ENCODE results near the gene CBX2.

Gene CBX2

GRCh38 chr17:79742951-79743476, 34.9 kb upstream of the CBX2 start:
- no peak for TF ChIP-seq CTCF (conservative IDR thresholded peaks at IDR 0.05; ENCODE audit: low read depth, low read length)
- no peak overlapping the region for H3K4me3 ChIP-seq (ENCODE audit: low read length)
- no peak for DNase-seq (ENCODE audit: low read depth)

GRCh38 chr17:79743614-79744013, 34.3 kb upstream of the CBX2 start:
- no peak for DNase-seq (ENCODE audit: low read depth)
- H3K4me3 ChIP-seq (ENCODE audit: low read length): no peak overlapping the region
- no peak for TF ChIP-seq CTCF (conservative IDR thresholded peaks at IDR 0.05; ENCODE audit: low read depth, low read length)

- no peak overlapping the region for H3K4me3 ChIP-seq (ENCODE audit: low read length)
- no peak for TF ChIP-seq CTCF (conservative IDR thresholded peaks at IDR 0.05; ENCODE audit: low read depth, low read length)
- DNase-seq (ENCODE audit: low read depth): no peak
Observed at GRCh38 chr17:79745641-79746105, 32.3 kb upstream of the CBX2 start.

DNA sequence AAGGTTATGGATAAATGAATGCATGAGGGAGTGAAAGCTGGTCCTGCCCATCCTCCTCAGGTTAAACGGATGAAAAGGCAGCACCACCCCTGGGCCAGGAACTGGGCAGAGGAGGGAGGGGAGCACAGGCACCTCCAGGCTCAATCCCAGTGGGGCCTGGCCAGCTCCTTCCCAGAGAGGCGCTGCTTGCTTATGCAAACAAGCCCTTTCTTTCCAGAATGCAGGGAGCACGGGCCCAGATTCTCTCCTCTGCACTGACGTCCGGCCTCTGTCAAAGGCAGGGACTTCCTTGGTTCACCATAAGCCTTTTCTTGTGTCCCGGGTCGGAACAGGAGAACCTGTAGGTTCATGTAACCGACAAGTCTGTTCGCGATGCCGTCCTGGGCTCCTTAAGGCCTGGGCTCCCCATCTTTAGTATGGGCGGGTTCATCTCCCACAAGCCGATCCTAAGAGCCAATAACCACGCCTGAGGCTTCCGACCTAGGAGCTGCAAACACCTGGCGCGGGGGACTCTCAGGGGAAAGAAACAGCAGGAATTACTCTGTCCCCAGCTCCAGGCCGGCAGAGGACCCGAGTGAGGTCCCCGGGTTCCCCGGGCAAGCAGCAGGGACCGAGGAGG, 30.9 kb upstream of the CBX2 start:
- no peak overlapping the region for H3K4me3 ChIP-seq (ENCODE audit: low read length)
- DNase-seq (ENCODE audit: low read depth): no peak
- TF ChIP-seq CTCF (conservative IDR thresholded peaks at IDR 0.05; ENCODE audit: low read depth, low read length): no peak

DNA sequence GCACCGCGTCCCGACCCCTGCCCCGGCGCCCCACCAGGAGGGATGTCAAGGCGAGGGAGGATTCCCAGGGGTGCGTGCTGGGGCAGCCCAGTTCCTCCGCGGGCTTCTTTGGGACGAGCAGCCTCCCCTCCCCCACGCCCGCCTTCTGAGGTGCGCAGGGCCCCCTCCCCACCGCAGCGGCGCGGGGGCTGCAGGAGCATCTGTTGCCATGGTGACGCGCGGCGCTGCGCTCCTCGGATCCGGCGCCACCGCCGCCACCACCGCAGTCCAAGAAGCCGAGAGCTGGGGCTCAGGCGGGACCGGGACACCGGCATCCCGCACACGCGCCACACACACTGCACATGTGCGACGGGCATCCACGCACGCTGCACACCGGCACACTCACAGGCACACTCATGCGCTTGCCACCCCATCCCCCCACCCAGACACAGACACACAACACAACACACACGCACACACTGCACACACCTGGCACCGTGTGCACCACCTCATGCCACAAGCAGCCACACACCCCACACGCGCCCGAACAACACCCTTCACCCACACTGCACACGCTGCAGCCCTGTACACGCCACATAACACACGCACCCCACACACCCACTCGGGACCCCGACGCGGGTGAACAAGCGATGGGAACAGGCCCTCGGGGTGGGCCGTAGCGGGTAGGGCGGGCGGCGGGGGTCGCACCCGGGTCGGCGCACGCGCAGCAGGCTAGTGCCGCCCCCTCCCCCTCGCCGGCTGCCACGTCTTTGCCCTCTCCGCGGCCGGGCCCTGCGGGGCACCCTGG, 30.2 kb upstream of the CBX2 start:
- H3K4me3 ChIP-seq (ENCODE audit: low read length): no peak overlapping the region
- DNase-seq (ENCODE audit: low read depth): no peak

GRCh38 chr17:79748295-79749099, 29.5 kb upstream of the CBX2 start:
- H3K4me3 ChIP-seq (ENCODE audit: low read length): no peak overlapping the region
- no peak for DNase-seq (ENCODE audit: low read depth)
- TF ChIP-seq CTCF (conservative IDR thresholded peaks at IDR 0.05; ENCODE audit: low read depth, low read length): no peak

More for the DNA sequence above, 30.2 kb upstream of the CBX2 start:
- no peak for TF ChIP-seq CTCF (conservative IDR thresholded peaks at IDR 0.05; ENCODE audit: low read depth, low read length)

Measured in retinal pigment epithelial cell (primary cell).